Ishikawa (cell line): Measurements from ENCODE around the gene RTN1.

ENCODE experiments used
- CEBPB ChIP-seq: IDR thresholded peaks from 2 replicates; pipeline ENCODE4 v1.6.1; 2012
- CREB1 ChIP-seq: IDR thresholded peaks from 2 replicates; pipeline ENCODE4 v1.6.1; 2012; ENCODE audit warnings: low read depth
- EGR1 ChIP-seq: IDR thresholded peaks from 2 replicates; pipeline ENCODE4 v1.6.1; 2012
- EP300 ChIP-seq: IDR thresholded peaks from 2 replicates; pipeline ENCODE4 v1.6.1; 2012; ENCODE audit warnings: borderline replicate concordance
- FOXM1 ChIP-seq: IDR thresholded peaks from 2 replicates; pipeline ENCODE4 v1.6.1; 2012; ENCODE audit warnings: low read depth, borderline replicate concordance
- MAX ChIP-seq: IDR thresholded peaks from 2 replicates; pipeline ENCODE4 v1.6.1; 2012
- NFIC ChIP-seq: IDR thresholded peaks from 2 replicates; pipeline ENCODE4 v1.6.1; 2012
- RAD21 ChIP-seq: IDR thresholded peaks from 2 replicates; pipeline ENCODE4 v1.6.1; 2012; ENCODE audit warnings: low read depth
- REST ChIP-seq: IDR thresholded peaks from 2 replicates; pipeline ENCODE4 v1.6.1; 2012; ENCODE audit warnings: low read depth, mild to moderate bottlenecking
- TAF1 ChIP-seq: IDR thresholded peaks from 2 replicates; pipeline ENCODE4 v1.6.1; 2012; ENCODE audit warnings: low read depth, mild to moderate bottlenecking
- TCF12 ChIP-seq: IDR thresholded peaks from 2 replicates; pipeline ENCODE4 v1.6.1; 2012; ENCODE audit warnings: low read depth
- TEAD4 ChIP-seq: IDR thresholded peaks from 2 replicates; pipeline ENCODE4 v1.6.1; 2012
- USF1 ChIP-seq: IDR thresholded peaks from 2 replicates; pipeline ENCODE4 v1.6.1; 2012
- YY1 ChIP-seq: IDR thresholded peaks from 2 replicates; pipeline ENCODE4 v1.6.1; 2012; ENCODE audit warnings: low read depth
- ZBTB7A ChIP-seq: IDR thresholded peaks from 2 replicates; pipeline ENCODE4 v1.6.1; 2012; ENCODE audit warnings: low read depth

RTN1 gene

DNA sequence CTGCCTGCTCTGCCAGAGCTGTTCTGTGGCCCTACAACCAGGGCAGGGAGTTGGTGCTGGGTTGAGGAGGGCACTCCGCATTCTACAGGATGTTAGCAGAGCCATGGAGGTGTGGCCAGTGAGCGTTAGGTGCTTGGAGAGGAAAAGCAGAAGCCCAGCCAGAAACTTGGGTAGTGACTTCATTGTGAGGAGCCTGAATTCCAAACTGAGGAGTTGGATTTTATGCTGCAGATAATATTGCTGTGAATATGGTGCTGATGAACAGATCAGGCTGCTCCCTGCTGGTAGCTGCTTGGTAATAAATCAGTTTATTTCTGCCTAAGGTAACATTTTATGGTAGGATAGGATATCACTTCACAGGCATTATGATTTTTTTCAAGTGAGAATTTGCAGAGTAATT lies 286.8 kb downstream of the RTN1 start:
- TF ChIP-seq USF1: no peak
- TF ChIP-seq NFIC: no peak
- no peak for TF ChIP-seq FOXM1

DNA sequence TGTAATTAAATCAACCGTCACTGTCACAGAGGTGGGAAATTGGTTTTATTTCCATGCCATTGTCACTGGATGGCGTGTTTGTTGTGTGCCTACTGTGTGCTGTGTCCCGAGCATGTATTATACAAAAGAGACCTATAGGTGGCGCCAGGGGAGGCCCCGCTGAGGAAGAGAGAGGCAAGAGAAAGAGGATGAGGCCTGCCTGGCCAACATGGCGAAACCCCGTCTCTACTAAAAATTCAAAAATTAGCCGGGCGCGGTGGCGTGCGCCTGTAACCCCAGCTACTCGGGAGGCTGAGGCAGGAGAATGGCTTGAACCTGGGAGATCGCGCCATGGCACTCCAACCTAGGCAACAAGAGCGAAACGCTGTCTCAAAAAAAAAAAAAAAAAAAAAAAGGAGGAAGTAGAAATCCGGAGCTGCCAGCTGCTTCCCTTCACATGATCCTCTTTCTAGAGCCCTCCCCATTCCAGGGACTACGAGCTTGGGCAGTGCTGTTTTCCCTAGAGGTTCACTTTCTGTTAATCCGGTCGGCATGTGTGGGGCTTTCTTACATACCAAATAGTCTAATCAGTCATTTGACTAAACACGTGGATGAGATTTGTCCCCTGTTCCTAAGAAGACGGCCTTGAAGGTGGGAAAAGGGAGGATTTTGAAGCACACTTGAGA lies 287.6 kb downstream of the RTN1 start:
- TF ChIP-seq FOXM1 (no peak), RAD21 (no peak), CEBPB (no peak), EGR1 (no peak), TCF12 (no peak), YY1 (no peak), ZBTB7A (no peak), MAX (no peak), CREB1 (no peak), NFIC (no peak), TAF1 (no peak), TEAD4 (no peak), USF1 (no peak), REST (no peak), EP300 (no peak)

- no peak for TF ChIP-seq TEAD4
- no peak for TF ChIP-seq CREB1
- no peak for TF ChIP-seq TCF12
- no peak for TF ChIP-seq FOXM1
These were observed 288.4 kb downstream of the RTN1 start for GRCh38 chr14:59582161-59582560.

GRCh38 chr14:59580911-59581310 lies 289.7 kb downstream of the RTN1 start:
- TF ChIP-seq RAD21 (no peak), ZBTB7A (no peak), NFIC (no peak), YY1 (no peak), USF1 (no peak), TCF12 (no peak), EP300 (no peak), EGR1 (no peak), CREB1 (no peak), CEBPB (no peak), TAF1 (no peak), FOXM1 (no peak)

GRCh38 chr14:59576332-59577294 lies 294.0 kb downstream of the RTN1 start, which contains the start of gene CCDC175:
Gene CCDC175 (minus strand): TSS chr14:59576812. CDS start chr14:59576775, 37 bp downstream.
- TF ChIP-seq RAD21 (peak; percentile 62), EP300 (no peak), TAF1 (no peak), ZBTB7A (peak; percentile 70; the same call in 1 of the 2 replicates), CREB1 (no peak), YY1 (no peak)

- TF ChIP-seq RAD21 (peak; percentile 29), REST (no peak), TCF12 (no peak)
These were observed 300.5 kb downstream of the RTN1 start for GRCh38 chr14:59570122-59570521.
